AG04450 (cell line): Measurements from ENCODE around the gene MST1. TPM values are rescaled to one million over a fixed set of nuclear protein-coding genes. Genes with fewer than 3 reads are reported as not detected.

Experiments
- CTCF ChIA-PET: fragments of 300-600, 350-600 bp; formaldehyde crosslinking; extraction: SDS; loops from one replicate; lab custom pipeline; 2022; ENCODE audit warnings: antibody characterized with exemption, inconsistent platforms; lab: Charles Lee
- POLR2A ChIA-PET: fragments of 350-600 bp; formaldehyde crosslinking; extraction: SDS; loops from one replicate; lab custom pipeline; 2021; ENCODE audit warnings: antibody characterized with exemption, inconsistent platforms; lab: Yijun Ruan, JAX
- DNase-seq: peaks from one replicate; pipeline ENCODE4 v3.0.0-alpha.2; 2011; ENCODE audit warnings: low read depth, low spot score
- H3K27ac ChIP-seq: one replicate; pipeline ENCODE4 v1.5.1; 2012; ENCODE audit warnings: low read depth, low read length, control low read depth
- H3K27me3 ChIP-seq: one replicate; pipeline ENCODE4 v1.6.0; 2012; ENCODE audit warnings: low read length; ENCODE audit not compliant: control insufficient read depth, insufficient read depth
- H3K4me3 ChIP-seq: 2 replicates; pipeline ENCODE4 v1.5.1; 2011; ENCODE audit warnings: mild to moderate bottlenecking, low read depth, low read length, control low read depth
- H3K9me3 ChIP-seq: 2 replicates; pipeline ENCODE4 v1.5.1; 2012; ENCODE audit warnings: low read length; ENCODE audit not compliant: control insufficient read depth, insufficient read depth
- CTCF ChIP-seq: IDR thresholded peaks from 2 replicates; pipeline ENCODE4 v1.5.1; 2011; ENCODE audit warnings: low read depth, low read length, control low read depth, inconsistent platforms
- polyA plus RNA-seq: library from polyadenylated mRNA; depleted of rRNA; stranded (reverse); fragments of >200 nt; gene quantifications from 2 replicates; pipeline ENCODE4 v1.2.3, GENCODE V29; 2011

The MST1 gene
- polyA plus RNA-seq, 1 experiment, result 6.5 TPM

GRCh38 chr3:49649576-49649975 lies 39.7 kb downstream of the MST1 start:
- peaks cover 18% of the 10 kb centered on the region for H3K27me3 ChIP-seq
- no peak for TF ChIP-seq CTCF
- H3K9me3 ChIP-seq, result no peaks in the 10 kb centered on the region
- no peak overlapping the region for H3K4me3 ChIP-seq
- H3K27ac ChIP-seq, result no peak overlapping the region
- DNase-seq, result no peak
- ChIA-PET POLR2A (no interaction called here), CTCF (no interaction called here)

GRCh38 chr3:49648354-49649019 lies 40.8 kb downstream of the MST1 start:
- no peak for TF ChIP-seq CTCF
- Histone ChIP-seq H3K27ac (no peak overlapping the region), H3K9me3 (no peaks in the 10 kb centered on the region), H3K4me3 (no peak overlapping the region), H3K27me3 (peaks cover 18% of the 10 kb centered on the region)
- ChIA-PET POLR2A (no interaction called here), CTCF (interaction anchor here (0.5 kb wide), 1 partner anchor 18 kb away, joined by 7 read pairs; no protein-coding TSS in a partner anchor)
- no peak for DNase-seq

- no peak for TF ChIP-seq CTCF
- no peaks in the 10 kb centered on the region for H3K9me3 ChIP-seq
- H3K27me3 ChIP-seq, result peaks cover 22% of the 10 kb centered on the region
- CTCF ChIA-PET, result interaction anchor here (0.5 kb wide), 1 partner anchor 19 kb away, joined by 7 read pairs; no protein-coding TSS in a partner anchor
- no peak overlapping the region for H3K27ac ChIP-seq
- no peak overlapping the region for H3K4me3 ChIP-seq
- POLR2A ChIA-PET, result no interaction called here
- DNase-seq, result no peak
Measured at GRCh38 chr3:49647741-49648140, 41.5 kb downstream of the MST1 start.

GRCh38 chr3:49646236-49646635 lies 43.0 kb downstream of the MST1 start:
- ChIA-PET CTCF (interaction anchor here (0.7 kb wide), 1 partner anchor 23 kb away, joined by 3 read pairs; no protein-coding TSS in a partner anchor), POLR2A (no interaction called here)
- peaks cover 27% of the 10 kb centered on the region for H3K27me3 ChIP-seq
- H3K9me3 ChIP-seq, result no peaks in the 10 kb centered on the region
- TF ChIP-seq CTCF, result no peak
- no peak for DNase-seq
- no peak overlapping the region for H3K4me3 ChIP-seq
- H3K27ac ChIP-seq, result no peak overlapping the region

GRCh38 chr3:49644684-49645083 lies 44.6 kb downstream of the MST1 start:
- ChIA-PET POLR2A (no interaction called here), CTCF (interaction anchor here (1.4 to 1.6 kb wide), 2 partner anchors 27 to 105 kb away, joined by 3 to 4 read pairs; no protein-coding TSS in a partner anchor)
- no peak for DNase-seq

More at GRCh38 chr3:49644684-49645083, 44.6 kb downstream of the MST1 start:
- Histone ChIP-seq H3K4me3 (no peak overlapping the region), H3K27ac (no peak overlapping the region), H3K27me3 (peaks cover 24% of the 10 kb centered on the region), H3K9me3 (no peaks in the 10 kb centered on the region)
- TF ChIP-seq CTCF, result no peak
